Upper lobe of right lung (tissue), 1 donor: ENCODE measurements around the gene CDHR1. TPM values are rescaled to one million over a fixed set of nuclear protein-coding genes. Genes with fewer than 3 reads are reported as not detected.
A peak's percentile ranks its signal among the peaks of the same experiment; 100 is the strongest.

Source experiments
- ATAC-seq: fragments of 200-7000 bp; cut with Tn5 transposase; one replicate; pipeline ENCODE4 v1.9.1; 2020; ENCODE audit warnings: mild to moderate bottlenecking, moderate library complexity
- DNase-seq: peaks from one replicate; pipeline ENCODE4 v3.0.0-alpha.2; 2020
- H3K27ac ChIP-seq: fragments of 200-600 bp; one replicate; pipeline ENCODE4 v1.8.0; 2022
- H3K27me3 ChIP-seq: fragments of 200-600 bp; one replicate; pipeline ENCODE4 v1.8.0; 2022; ENCODE audit warnings: mild to moderate bottlenecking
- H3K36me3 ChIP-seq: fragments of 200-600 bp; one replicate; pipeline ENCODE4 v1.8.0; 2022
- H3K4me1 ChIP-seq: fragments of 200-600 bp; one replicate; pipeline ENCODE4 v1.8.0; 2022
- H3K4me3 ChIP-seq: fragments of 200-600 bp; one replicate; pipeline ENCODE4 v1.8.0; 2022; ENCODE audit warnings: mild to moderate bottlenecking
- H3K9me3 ChIP-seq: fragments of 200-600 bp; one replicate; pipeline ENCODE4 v1.8.0; 2022
- CTCF ChIP-seq: fragments of 200-600 bp; IDR thresholded peaks from one replicate; pipeline ENCODE4 v1.8.0; 2022; ENCODE audit warnings: antibody characterized with exemption
- intact Hi-C: fragments of 100-400 bp; cut with DNase I; formaldehyde crosslinking; loops from one replicate; pipeline ENCODE4 v1.11.0; 2022
- total RNA-seq: library from RNA; stranded (reverse); fragmentation: NEBNext Ultra II Directional; extraction: Animal tissue kit (Norgen Biotek cat#: 25700); gene quantifications from one replicate; pipeline ENCODE4 v1.2.1, GENCODE V29; 2021
- donor health status: DM: no; HTN: yes; CAD: no; lungs with severe emphysema.

CDHR1 gene
- total RNA-seq, 1 donor from 2014 or later: 0.35 TPM

DNA sequence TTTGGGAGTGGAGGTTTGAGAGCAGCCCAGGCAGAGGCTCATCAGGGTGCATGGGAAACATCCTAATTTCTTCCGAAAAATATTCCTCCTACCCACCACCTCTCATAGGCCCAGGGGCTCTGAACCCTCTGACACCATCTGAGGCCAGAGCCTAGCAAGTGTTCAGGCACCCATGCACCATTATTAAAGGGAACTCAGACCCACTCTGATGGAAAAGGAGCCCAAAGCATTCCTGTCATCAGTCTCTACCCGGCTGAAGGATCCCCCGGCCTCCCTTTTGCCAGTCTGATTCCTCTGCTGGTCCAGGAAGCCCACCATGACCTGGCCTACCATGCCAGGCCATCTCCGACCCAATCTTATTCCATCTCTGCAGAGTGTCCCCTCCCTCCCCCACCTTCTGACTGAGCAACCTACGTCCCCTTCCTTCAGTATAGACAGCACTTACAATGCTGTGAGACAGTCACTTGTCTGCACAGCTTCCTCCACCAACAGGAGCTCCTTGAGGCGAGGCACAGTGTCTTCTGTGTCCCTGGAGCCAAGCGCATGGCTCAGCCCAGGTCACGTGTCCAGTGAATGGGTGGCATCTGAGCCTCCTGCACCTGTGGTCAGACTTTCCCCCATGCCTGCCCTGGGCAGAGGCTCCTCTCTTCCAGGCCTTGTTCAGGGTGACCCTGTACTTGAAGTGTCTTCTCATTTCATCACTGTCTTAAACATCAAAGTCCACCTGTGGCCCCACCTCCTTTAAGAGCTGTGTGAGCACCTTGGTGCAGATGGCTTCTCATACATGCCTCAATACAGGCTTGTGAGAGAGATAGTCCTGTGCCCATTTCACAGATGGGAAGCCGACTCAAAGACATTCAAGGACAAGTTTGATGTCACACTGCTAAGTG is 21.6 kb upstream of the CDHR1 start:
- H3K27me3 ChIP-seq: no peaks in the 10 kb centered on the region
- no peak overlapping the region for H3K4me3 ChIP-seq
- H3K36me3 ChIP-seq: no peaks in the 10 kb centered on the region
- no peaks in the 10 kb centered on the region for H3K4me1 ChIP-seq
- intact Hi-C loops: no loop called here
- H3K27ac ChIP-seq: no peak overlapping the region
- no peaks in the 10 kb centered on the region for H3K9me3 ChIP-seq
- no peak for TF ChIP-seq CTCF
- DNase-seq (no peak), ATAC-seq (no peak)

- Histone ChIP-seq H3K9me3 (no peaks in the 10 kb centered on the region), H3K4me1 (no peaks in the 10 kb centered on the region), H3K4me3 (no peak within 1 kb of the TSS), H3K36me3 (no peaks in the 10 kb centered on the region), H3K27ac (no peak within 1 kb of the TSS), H3K27me3 (no peaks in the 10 kb centered on the region)
- no peak for TF ChIP-seq CTCF
- intact Hi-C loops: no loop called here
- ATAC-seq: no peak
- DNase-seq: no peak
Measured at GRCh38 chr10:84173501-84173929, 20.8 kb upstream of the CDHR1 start, which contains the start of gene GPR15LG. Gene GPR15LG, plus strand, starts transcription at chr10:84173801. Its CDS starts 51 bp downstream, at chr10:84173852.

DNA sequence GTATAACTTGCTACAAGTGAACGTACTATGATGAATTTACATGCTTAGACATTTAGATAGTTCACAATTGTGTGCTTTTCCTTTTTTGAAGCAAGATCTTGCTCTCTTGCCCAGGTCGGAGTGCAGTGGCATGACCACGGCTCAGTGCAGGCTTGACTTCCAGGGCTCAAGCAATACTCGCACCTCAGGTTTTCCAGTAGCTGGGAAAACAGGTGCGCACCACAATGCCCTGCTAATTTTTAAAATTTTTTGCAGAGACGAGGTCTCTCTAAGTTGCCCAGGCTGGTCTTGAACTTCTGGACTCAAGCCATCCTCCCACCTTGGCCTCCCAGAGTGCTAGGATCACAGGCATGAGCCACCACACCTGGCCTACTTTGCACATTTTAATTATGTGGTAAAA is 18.9 kb upstream of the CDHR1 start:
- no peaks in the 10 kb centered on the region for H3K36me3 ChIP-seq
- no peaks in the 10 kb centered on the region for H3K4me1 ChIP-seq
- DNase-seq (no peak), ATAC-seq (no peak)
- no peak overlapping the region for H3K4me3 ChIP-seq
- no peaks in the 10 kb centered on the region for H3K9me3 ChIP-seq
- TF ChIP-seq CTCF: no peak
- no peak overlapping the region for H3K27ac ChIP-seq
- intact Hi-C loops: no loop called here
- H3K27me3 ChIP-seq: no peaks in the 10 kb centered on the region

GRCh38 chr10:84176351-84176750 is 18.0 kb upstream of the CDHR1 start:
- no peak overlapping the region for H3K4me3 ChIP-seq
- DNase-seq (no peak), ATAC-seq (no peak)
- H3K9me3 ChIP-seq: no peaks in the 10 kb centered on the region
- no peaks in the 10 kb centered on the region for H3K4me1 ChIP-seq
- no peaks in the 10 kb centered on the region for H3K27me3 ChIP-seq
- intact Hi-C loops: no loop called here
- no peak overlapping the region for H3K27ac ChIP-seq
- no peak for TF ChIP-seq CTCF
- H3K36me3 ChIP-seq: no peaks in the 10 kb centered on the region

- no peaks in the 10 kb centered on the region for H3K9me3 ChIP-seq
- intact Hi-C loops: no loop called here
- no peak overlapping the region for H3K4me3 ChIP-seq
- no peaks in the 10 kb centered on the region for H3K36me3 ChIP-seq
- DNase-seq (no peak), ATAC-seq (peak; percentile 6)
- TF ChIP-seq CTCF: no peak
- no peaks in the 10 kb centered on the region for H3K4me1 ChIP-seq
- H3K27ac ChIP-seq: no peak overlapping the region
- no peaks in the 10 kb centered on the region for H3K27me3 ChIP-seq
Measured at GRCh38 chr10:84176836-84177474, 17.4 kb upstream of the CDHR1 start.
